Stimulated activated CD4-positive, alpha-beta T cell treated with anti-CD3 and anti-CD28 coated beads, Interleukin-4, amount 100 ng/mL, for 4 hours (primary cell): ENCODE data around the gene ITPRID1.
"Not testable (repeated sequence)": the region's sequence is repeated elsewhere in the genome, so short reads cannot be mapped to it uniquely, and the experiment has no call there.

Experiments
- DNase-seq, 2 experiments: peaks; one replicate each; pipeline ENCODE4 v3.0.0-alpha.2; 2020

ITPRID1 gene

GRCh38 chr7:31513790-31514189 lies at the start of gene ITPRID1:
ITPRID1 (plus strand) TSS chr7:31514090; CDS start chr7:31553025, 38,935 bp downstream.
- no peak for DNase-seq

- DNase-seq: no peak
Measured at GRCh38 chr7:31464601-31465000, 49.3 kb upstream of the ITPRID1 start.

- DNase-seq: no peak
Measured at GRCh38 chr7:31465285-31465684, 48.6 kb upstream of the ITPRID1 start.

GRCh38 chr7:31466036-31466435 lies 47.9 kb upstream of the ITPRID1 start:
- no peak for DNase-seq

- DNase-seq: not testable (repeated sequence)
Measured at GRCh38 chr7:31470883-31471282, 43.0 kb upstream of the ITPRID1 start.

- no peak for DNase-seq
Measured at GRCh38 chr7:31475368-31475767, 38.5 kb upstream of the ITPRID1 start.

GRCh38 chr7:31476073-31476745 lies 37.7 kb upstream of the ITPRID1 start:
- no peak for DNase-seq

GRCh38 chr7:31476941-31477677 lies 36.8 kb upstream of the ITPRID1 start:
- DNase-seq: no peak

GRCh38 chr7:31478018-31478417 lies 35.9 kb upstream of the ITPRID1 start:
- DNase-seq: no peak

GRCh38 chr7:31478721-31479120 lies 35.2 kb upstream of the ITPRID1 start:
- no peak for DNase-seq

- DNase-seq: no peak
Measured at GRCh38 chr7:31487071-31487470, 26.8 kb upstream of the ITPRID1 start.

- DNase-seq: no peak
Measured at GRCh38 chr7:31487476-31487875, 26.4 kb upstream of the ITPRID1 start.

GRCh38 chr7:31488562-31489203 lies 25.2 kb upstream of the ITPRID1 start:
- peak in 1 of 2 experiments; percentile 12 for DNase-seq

GRCh38 chr7:31490796-31491314 lies 23.0 kb upstream of the ITPRID1 start:
- no peak for DNase-seq

- no peak for DNase-seq
Measured at GRCh38 chr7:31492086-31492485, 21.8 kb upstream of the ITPRID1 start.

- DNase-seq: no peak
Measured at GRCh38 chr7:31493714-31494181, 20.1 kb upstream of the ITPRID1 start.

GRCh38 chr7:31494421-31494820 lies 19.5 kb upstream of the ITPRID1 start:
- no peak for DNase-seq

GRCh38 chr7:31495653-31496052 lies 18.2 kb upstream of the ITPRID1 start:
- no peak for DNase-seq

GRCh38 chr7:31497516-31497915 lies 16.4 kb upstream of the ITPRID1 start:
- DNase-seq: no peak

- DNase-seq: no peak
Measured at GRCh38 chr7:31500656-31501055, 13.2 kb upstream of the ITPRID1 start.

- DNase-seq: no peak
Measured at GRCh38 chr7:31508823-31509222, 5.1 kb upstream of the ITPRID1 start.

GRCh38 chr7:31512166-31512565 lies 1.7 kb upstream of the ITPRID1 start:
- no peak for DNase-seq

- DNase-seq: no peak
Measured at GRCh38 chr7:31516680-31517502, 3.0 kb downstream of the ITPRID1 start.
